ENCODE results near the gene RAB30.
"Not testable (repeated sequence)": the region's sequence is repeated elsewhere in the genome, so short reads cannot be mapped to it uniquely, and the experiment has no call there.

GRCh38 chr11:82945041-82945440 lies 126.7 kb downstream of the RAB30 start:
- not testable (repeated sequence) for TF ChIP-seq CTCF (IDR thresholded peaks at IDR 0.05; ENCODE audit: low read length); EZH2 (optimal IDR thresholded peaks at IDR 0.05; ENCODE audit: low read depth, low read length); EZH2phosphoT487 (IDR thresholded peaks at IDR 0.05; ENCODE audit: low read length)

All from MM.1S (cell line).